ENCODE data around the gene PCBP3.

Gene PCBP3

GRCh38 chr21:45846373-45847160 lies 203.0 kb downstream of the PCBP3 start:
- no peak for DNase-seq
- no peak overlapping the region for H3K4me3 ChIP-seq (ENCODE audit: low read length)
- H3K27ac ChIP-seq (ENCODE audit: low read length): no peak overlapping the region
- H3K9ac ChIP-seq (ENCODE audit: low read length): no peak overlapping the region
- no peaks in the 10 kb centered on the region for H3F3A ChIP-seq (ENCODE audit: insufficient read depth, low read length)
- H3K79me2 ChIP-seq (ENCODE audit: low read length): no peaks in the 10 kb centered on the region
- no peaks in the 10 kb centered on the region for H3K4me1 ChIP-seq (ENCODE audit: low read length)
- no peaks in the 10 kb centered on the region; the same call in 1 of the 2 replicates for H3K27me3 ChIP-seq (replicated peaks; ENCODE audit: insufficient read depth, low read length)
- no peaks in the 10 kb centered on the region for H3K36me3 ChIP-seq (replicated peaks; ENCODE audit: insufficient read depth, low read length)
- no peaks in the 10 kb centered on the region for H3K9me2 ChIP-seq (replicated peaks; ENCODE audit: insufficient read depth, low read length)
- TF ChIP-seq CTCF (IDR thresholded peaks at IDR 0.05; ENCODE audit: low read length) (no peak), EZH2phosphoT487 (IDR thresholded peaks at IDR 0.05; ENCODE audit: low read length) (no peak), EZH2 (optimal IDR thresholded peaks at IDR 0.05; ENCODE audit: low read depth, low read length) (no peak)
- no peak overlapping the region for H2AFZ ChIP-seq (ENCODE audit: low read length)
- no peak overlapping the region for H3K4me2 ChIP-seq (ENCODE audit: low read depth, low read length)
- no peaks in the 10 kb centered on the region for H4K20me1 ChIP-seq (ENCODE audit: insufficient read depth, low read length)
- H3K9me3 ChIP-seq (replicated peaks; ENCODE audit: insufficient read depth, low read length): no peaks in the 10 kb centered on the region

- no peak overlapping the region for H3K9ac ChIP-seq (ENCODE audit: low read length)
- no peaks in the 10 kb centered on the region for H3K9me2 ChIP-seq (replicated peaks; ENCODE audit: insufficient read depth, low read length)
- H3K4me1 ChIP-seq (ENCODE audit: low read length): no peaks in the 10 kb centered on the region
- H4K20me1 ChIP-seq (ENCODE audit: insufficient read depth, low read length): no peaks in the 10 kb centered on the region
- H3F3A ChIP-seq (ENCODE audit: insufficient read depth, low read length): no peaks in the 10 kb centered on the region
- no peak overlapping the region for H3K4me2 ChIP-seq (ENCODE audit: low read depth, low read length)
- no peak overlapping the region for H2AFZ ChIP-seq (ENCODE audit: low read length)
- no peaks in the 10 kb centered on the region for H3K79me2 ChIP-seq (ENCODE audit: low read length)
- DNase-seq: no peak
- no peaks in the 10 kb centered on the region; the same call in 1 of the 2 replicates for H3K27me3 ChIP-seq (replicated peaks; ENCODE audit: insufficient read depth, low read length)
- no peak for TF ChIP-seq EZH2 (optimal IDR thresholded peaks at IDR 0.05; ENCODE audit: low read depth, low read length)
- TF ChIP-seq CTCF (IDR thresholded peaks at IDR 0.05; ENCODE audit: low read length): no peak
- no peak for TF ChIP-seq EZH2phosphoT487 (IDR thresholded peaks at IDR 0.05; ENCODE audit: low read length)
- H3K9me3 ChIP-seq (replicated peaks; ENCODE audit: insufficient read depth, low read length): no peaks in the 10 kb centered on the region
- H3K4me3 ChIP-seq (ENCODE audit: low read length): no peak overlapping the region
- no peak overlapping the region for H3K27ac ChIP-seq (ENCODE audit: low read length)
- H3K36me3 ChIP-seq (replicated peaks; ENCODE audit: insufficient read depth, low read length): no peaks in the 10 kb centered on the region
Measured at GRCh38 chr21:45847870-45848269, 204.3 kb downstream of the PCBP3 start.

- no peak overlapping the region for H3K9ac ChIP-seq (ENCODE audit: low read length)
- no peak overlapping the region for H2AFZ ChIP-seq (ENCODE audit: low read length)
- H4K20me1 ChIP-seq (ENCODE audit: insufficient read depth, low read length): no peaks in the 10 kb centered on the region
- no peaks in the 10 kb centered on the region for H3K79me2 ChIP-seq (ENCODE audit: low read length)
- no peaks in the 10 kb centered on the region; the same call in 1 of the 2 replicates for H3K27me3 ChIP-seq (replicated peaks; ENCODE audit: insufficient read depth, low read length)
- DNase-seq: no peak
- H3K4me3 ChIP-seq (ENCODE audit: low read length): no peak overlapping the region
- H3K36me3 ChIP-seq (replicated peaks; ENCODE audit: insufficient read depth, low read length): no peaks in the 10 kb centered on the region
- H3K27ac ChIP-seq (ENCODE audit: low read length): no peak overlapping the region
- no peaks in the 10 kb centered on the region for H3K4me1 ChIP-seq (ENCODE audit: low read length)
- H3K9me2 ChIP-seq (replicated peaks; ENCODE audit: insufficient read depth, low read length): no peaks in the 10 kb centered on the region
- no peak for TF ChIP-seq EZH2 (optimal IDR thresholded peaks at IDR 0.05; ENCODE audit: low read depth, low read length)
- no peak for TF ChIP-seq EZH2phosphoT487 (IDR thresholded peaks at IDR 0.05; ENCODE audit: low read length)
- TF ChIP-seq CTCF (IDR thresholded peaks at IDR 0.05; ENCODE audit: low read length): no peak
- no peaks in the 10 kb centered on the region for H3F3A ChIP-seq (ENCODE audit: insufficient read depth, low read length)
- H3K4me2 ChIP-seq (ENCODE audit: low read depth, low read length): no peak overlapping the region
- H3K9me3 ChIP-seq (replicated peaks; ENCODE audit: insufficient read depth, low read length): no peaks in the 10 kb centered on the region
Measured at GRCh38 chr21:45848331-45848730, 204.8 kb downstream of the PCBP3 start.

All from MM.1S (cell line).